ACHN (cell line): ENCODE measurements around the gene TMEM185A.
"Not testable (repeated sequence)": the region's sequence is repeated elsewhere in the genome, so short reads cannot be mapped to it uniquely, and the experiment has no call there.

ENCODE experiments used
- DNase-seq: peaks from one replicate; pipeline ENCODE4 v3.0.0-alpha.2; 2015
- in situ Hi-C: cut with HindIII; loops from 2 replicates; pipeline ENCODE4 v1.10.0; 2017; ENCODE audit warnings: low sequenced_read_pairs, low pct_ligation_motif_present, low pct_unique_long_range_greater_than_20kb

Gene TMEM185A

GRCh38 chrX:149629730-149630387 lies 1.7 kb downstream of the TMEM185A start:
- in situ Hi-C loops = no loop called here
- no peak for DNase-seq

GRCh38 chrX:149628768-149629167 lies 2.8 kb downstream of the TMEM185A start:
- no peak for DNase-seq
- in situ Hi-C loops = no loop called here

GRCh38 chrX:149628280-149628679 lies 3.3 kb downstream of the TMEM185A start:
- in situ Hi-C loops = no loop called here
- no peak for DNase-seq

GRCh38 chrX:149626829-149627228 lies 4.8 kb downstream of the TMEM185A start:
- DNase-seq, in situ Hi-C loops: not testable (repeated sequence)

GRCh38 chrX:149619662-149620061 lies 11.9 kb downstream of the TMEM185A start:
- DNase-seq, in situ Hi-C loops: not testable (repeated sequence)

GRCh38 chrX:149618871-149619270 lies 12.7 kb downstream of the TMEM185A start:
- DNase-seq = no peak
- in situ Hi-C loops = no loop called here

- in situ Hi-C loops = no loop called here
These were observed 19.9 kb downstream of the TMEM185A start for GRCh38 chrX:149611623-149612175.

GRCh38 chrX:149610511-149610910 lies 21.1 kb downstream of the TMEM185A start:
- in situ Hi-C loops = no loop called here
- no peak for DNase-seq

More at GRCh38 chrX:149611623-149612175, 19.9 kb downstream of the TMEM185A start:
- no peak for DNase-seq

GRCh38 chrX:149607699-149608098 lies 23.9 kb downstream of the TMEM185A start:
- in situ Hi-C loops = no loop called here
- no peak for DNase-seq

- DNase-seq, in situ Hi-C loops: not testable (repeated sequence)
These were observed 26.2 kb downstream of the TMEM185A start for GRCh38 chrX:149605248-149605885.

GRCh38 chrX:149598603-149599002 lies 33.0 kb downstream of the TMEM185A start:
- in situ Hi-C loops, DNase-seq: not testable (repeated sequence)

GRCh38 chrX:149595943-149596342 lies 35.6 kb downstream of the TMEM185A start:
- in situ Hi-C loops, DNase-seq: not testable (repeated sequence)

GRCh38 chrX:149595214-149595613 lies 36.4 kb downstream of the TMEM185A start, which contains the start of gene HSFX2:
TSS of gene HSFX2 (minus strand) at chrX:149595314. CDS start at chrX:149594700, 614 bp downstream.
- in situ Hi-C loops, DNase-seq: not testable (repeated sequence)

GRCh38 chrX:149590993-149591392 lies 40.6 kb downstream of the TMEM185A start:
- DNase-seq, in situ Hi-C loops: not testable (repeated sequence)

- in situ Hi-C loops, DNase-seq: not testable (repeated sequence)
These were observed 44.2 kb downstream of the TMEM185A start, which contains the start of gene MAGEA9B for GRCh38 chrX:149587359-149587758. TSS of gene MAGEA9B (minus strand) at chrX:149587459. CDS start at chrX:149583179, 4,280 bp downstream.

GRCh38 chrX:149585631-149586030 lies 46.0 kb downstream of the TMEM185A start:
- DNase-seq, in situ Hi-C loops: not testable (repeated sequence)

- in situ Hi-C loops, DNase-seq: not testable (repeated sequence)
These were observed 58.1 kb downstream of the TMEM185A start for GRCh38 chrX:149573456-149573855.

GRCh38 chrX:149572743-149573142 lies 58.8 kb downstream of the TMEM185A start:
- DNase-seq = no peak
- in situ Hi-C loops = no loop called here

- DNase-seq = no peak
- in situ Hi-C loops = no loop called here
These were observed 59.8 kb downstream of the TMEM185A start for GRCh38 chrX:149571770-149572169.
